Daoy (cell line): ENCODE results near the gene DAND5. TPM values are rescaled to one million over a fixed set of nuclear protein-coding genes. Genes with fewer than 3 reads are reported as not detected.

Experiments
- DNase-seq: peaks from one replicate; pipeline ENCODE4 v3.0.0-alpha.2; 2015; ENCODE audit warnings: low read depth
- total RNA-seq: library from RNA; depleted of rRNA; stranded (reverse); fragments of >200 nt; shearing (Covaris generic); gene quantifications from 2 replicates; pipeline ENCODE4 v1.2.3, GENCODE V29; 2014; rRNA removed

The DAND5 gene
- total RNA-seq, result not detected in 2 replicates

- no peak for DNase-seq
Measured at GRCh38 chr19:12969292-12969988, at the start of gene DAND5. DAND5 (plus strand) TSS chr19:12969576; CDS start chr19:12969661, 85 bp downstream.

GRCh38 chr19:12921047-12921446 lies 48.3 kb upstream of the DAND5 start:
- no peak for DNase-seq

- DNase-seq, result no peak
Measured at GRCh38 chr19:12922959-12923358, 46.4 kb upstream of the DAND5 start.

- no peak for DNase-seq
Measured at GRCh38 chr19:12924621-12925310, 44.6 kb upstream of the DAND5 start.

GRCh38 chr19:12930002-12930645 lies 39.3 kb upstream of the DAND5 start:
- no peak for DNase-seq

GRCh38 chr19:12932392-12933286 lies 36.7 kb upstream of the DAND5 start:
- no peak for DNase-seq

- peak; percentile 95 for DNase-seq
Measured at GRCh38 chr19:12933287-12934072, 35.9 kb upstream of the DAND5 start, which contains the start of gene FARSA. FARSA (minus strand) TSS chr19:12933711; CDS start chr19:12933696, 15 bp downstream.

- DNase-seq, result no peak
Measured at GRCh38 chr19:12935071-12935470, 34.3 kb upstream of the DAND5 start.

- DNase-seq, result no peak
Measured at GRCh38 chr19:12936582-12936981, 32.8 kb upstream of the DAND5 start.

- peak; percentile 50 for DNase-seq
Measured at GRCh38 chr19:12937093-12937926, 32.1 kb upstream of the DAND5 start.

- DNase-seq, result peak; percentile 99
Measured at GRCh38 chr19:12937927-12938778, 31.2 kb upstream of the DAND5 start, which contains the start of gene CALR. CALR (plus strand) TSS chr19:12938609; CDS start chr19:12938680, 71 bp downstream.

GRCh38 chr19:12938779-12939601 lies 30.4 kb upstream of the DAND5 start:
- no peak for DNase-seq

- no peak for DNase-seq
Measured at GRCh38 chr19:12939975-12940423, 29.4 kb upstream of the DAND5 start.

GRCh38 chr19:12940897-12941296 lies 28.5 kb upstream of the DAND5 start:
- DNase-seq, result no peak

- no peak for DNase-seq
Measured at GRCh38 chr19:12943437-12944044, 25.8 kb upstream of the DAND5 start.

GRCh38 chr19:12944104-12944674 lies 25.2 kb upstream of the DAND5 start:
- no peak for DNase-seq

- peak; percentile 99 for DNase-seq
Measured at GRCh38 chr19:12945479-12946091, 23.8 kb upstream of the DAND5 start, which contains the start of gene RAD23A. RAD23A (plus strand) TSS chr19:12945862; CDS start chr19:12945949, 87 bp downstream.
